Measurements from ENCODE around the gene NXT1.

- TF ChIP-seq CTCF (IDR thresholded peaks at IDR 0.05) (no peak), POLR2A (IDR thresholded peaks at IDR 0.05) (no peak)
Observed at GRCh38 chr20:23399568-23400241, 49.1 kb downstream of the NXT1 start.
